Measurements from ENCODE around the gene SYK.

Gene SYK

GRCh38 chr9:90860382-90860781 lies 58.8 kb downstream of the SYK start:
- DNase-seq (ENCODE audit: low read depth, low spot score), result no peak
- TF ChIP-seq CTCF (IDR thresholded peaks at IDR 0.05; ENCODE audit: low read depth, low read length), result no peak
- in situ Hi-C loops (cut with HindIII; ENCODE audit: low sequenced_read_pairs), result no loop called here
- H3K4me3 ChIP-seq (ENCODE audit: low read depth, low read length), result no peak overlapping the region

GRCh38 chr9:90860826-90861225 lies 59.2 kb downstream of the SYK start:
- no peak for DNase-seq (ENCODE audit: low read depth, low spot score)
- in situ Hi-C loops (cut with HindIII; ENCODE audit: low sequenced_read_pairs), result no loop called here
- no peak overlapping the region for H3K4me3 ChIP-seq (ENCODE audit: low read depth, low read length)
- no peak for TF ChIP-seq CTCF (IDR thresholded peaks at IDR 0.05; ENCODE audit: low read depth, low read length)

GRCh38 chr9:90861380-90861779 lies 59.8 kb downstream of the SYK start:
- in situ Hi-C loops (cut with HindIII; ENCODE audit: low sequenced_read_pairs), result no loop called here
- no peak for DNase-seq (ENCODE audit: low read depth, low spot score)
- no peak for TF ChIP-seq CTCF (IDR thresholded peaks at IDR 0.05; ENCODE audit: low read depth, low read length)
- H3K4me3 ChIP-seq (ENCODE audit: low read depth, low read length), result no peak overlapping the region

GRCh38 chr9:90861826-90862740 lies 60.5 kb downstream of the SYK start:
- TF ChIP-seq CTCF (IDR thresholded peaks at IDR 0.05; ENCODE audit: low read depth, low read length), result no peak
- in situ Hi-C loops (cut with HindIII; ENCODE audit: low sequenced_read_pairs), result no loop called here
- DNase-seq (ENCODE audit: low read depth, low spot score), result no peak
- H3K4me3 ChIP-seq (ENCODE audit: low read depth, low read length), result no peak overlapping the region

- TF ChIP-seq CTCF (IDR thresholded peaks at IDR 0.05; ENCODE audit: low read depth, low read length), result no peak
- no peak overlapping the region for H3K4me3 ChIP-seq (ENCODE audit: low read depth, low read length)
- no peak for DNase-seq (ENCODE audit: low read depth, low spot score)
- in situ Hi-C loops (cut with HindIII; ENCODE audit: low sequenced_read_pairs), result no loop called here
Observed at GRCh38 chr9:90864779-90865178, 63.2 kb downstream of the SYK start.

- TF ChIP-seq CTCF (IDR thresholded peaks at IDR 0.05; ENCODE audit: low read depth, low read length), result no peak
- H3K4me3 ChIP-seq (ENCODE audit: low read depth, low read length), result no peak overlapping the region
- DNase-seq (ENCODE audit: low read depth, low spot score), result no peak
- in situ Hi-C loops (cut with HindIII; ENCODE audit: low sequenced_read_pairs), result no loop called here
Observed at GRCh38 chr9:90867101-90867500, 65.5 kb downstream of the SYK start.
